ENCODE data around the gene PABPN1L.

Gene PABPN1L

DNA sequence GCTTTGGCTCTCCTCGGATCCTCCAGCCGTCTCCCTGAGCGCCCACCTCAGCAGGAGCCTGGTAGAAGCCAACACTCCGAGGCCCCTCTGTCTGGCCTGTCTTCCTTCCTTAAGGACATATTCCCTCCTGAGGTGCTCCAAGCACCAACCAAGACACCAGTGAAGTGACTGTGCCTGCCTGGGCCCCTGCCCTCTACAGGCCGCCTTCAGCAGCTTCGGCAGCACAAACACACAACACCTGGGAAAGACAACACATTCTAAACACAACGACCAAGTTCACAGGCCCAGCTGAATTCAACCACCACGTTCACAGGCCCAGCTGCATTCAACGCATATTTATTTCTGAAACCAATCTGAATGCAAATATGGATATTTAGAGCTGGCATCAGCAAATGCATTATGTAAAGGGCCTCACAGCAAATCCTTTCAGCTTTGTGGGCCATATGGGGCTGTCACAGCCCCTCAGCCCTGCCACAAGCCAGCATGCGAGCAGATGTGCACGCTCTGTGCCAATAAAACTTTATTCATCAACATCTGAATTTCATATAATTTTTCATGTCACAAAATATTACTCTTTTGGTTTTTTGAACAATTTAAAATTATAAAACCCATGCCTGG lies 21.9 kb downstream of the PABPN1L start:
- Histone ChIP-seq H3K4me3 (ENCODE audit: low read length in 2 of 2) (no peak overlapping the region), H2AK5ac (ENCODE audit: low read depth, low read length) (no peak overlapping the region)
- no CpG with 5 or more reads among the region's 11 CpGs for WGBS, 2 donors (ENCODE audit: extremely low coverage in 2 of 2, insufficient read length in 2 of 2, insufficient replicate concordance in 1 of 2)

DNA sequence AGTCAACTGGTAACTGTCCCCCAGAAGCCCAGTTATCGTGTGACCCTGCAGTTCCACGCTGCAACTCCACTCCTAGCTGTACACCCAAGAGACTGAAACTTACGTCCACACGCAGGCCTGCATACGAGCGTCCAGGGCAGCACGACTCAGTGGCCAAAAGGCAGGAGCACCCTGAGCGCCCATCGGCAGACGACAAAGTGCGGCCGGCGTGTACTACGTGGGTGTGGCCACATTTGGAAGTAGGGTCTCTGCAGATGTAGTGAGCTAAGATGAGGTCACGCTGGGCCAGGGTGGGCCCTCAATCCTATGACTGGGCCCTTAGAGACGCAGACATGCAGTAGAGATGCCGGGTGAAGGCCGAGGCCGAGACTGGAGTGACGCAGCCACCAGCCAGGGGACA lies 23.2 kb downstream of the PABPN1L start:
- Histone ChIP-seq H3K36me3 (replicated peaks in 1 of 2; ENCODE audit: control insufficient read depth in 2 of 2, insufficient read depth in 2 of 2, low read length in 2 of 2) (peaks cover 0 to 6% of the 10 kb centered on the region in 2 donors), H2BK15ac (ENCODE audit: low read length) (no peak overlapping the region), H3K9me3 (replicated peaks in 1 of 2; ENCODE audit: control insufficient read depth in 2 of 2, insufficient read depth in 1 of 2, low read depth in 1 of 2, low read length in 2 of 2) (no peaks in the 10 kb centered on the region), H2BK5ac (ENCODE audit: low read length) (no peak overlapping the region), H2BK12ac (ENCODE audit: low read length) (no peak overlapping the region), H2AK5ac (ENCODE audit: low read depth, low read length) (peak overlapping the region; percentile 18), H3K4ac (ENCODE audit: low read length) (no peak overlapping the region), H3K14ac (ENCODE audit: low read length) (peak overlapping the region; percentile 71), H2AFZ (ENCODE audit: low read length) (no peak overlapping the region), H2BK120ac (ENCODE audit: low read depth, low read length) (no peak overlapping the region), H4K91ac (ENCODE audit: low read depth, low read length, poor library complexity) (no peak overlapping the region), H3K27me3 (ENCODE audit: control insufficient read depth in 3 of 3, insufficient read depth in 3 of 3, low read depth in 1 of 3, low read length in 3 of 3) (no peaks in the 10 kb centered on the region), H3K4me3 (ENCODE audit: low read length in 2 of 2) (no peak overlapping the region), H3K4me1 (ENCODE audit: control insufficient read depth in 2 of 2, insufficient read depth in 1 of 2, low read depth in 1 of 2, low read length in 2 of 2) (no peaks in the 10 kb centered on the region), H3K79me1 (ENCODE audit: low read depth, low read length) (peaks cover 6% of the 10 kb centered on the region), H3K4me2 (ENCODE audit: insufficient read depth, low read length, poor library complexity, severe bottlenecking) (no peak overlapping the region), H3K27ac (replicated peaks; ENCODE audit: low read length) (no peak overlapping the region), H3K18ac (ENCODE audit: low read length) (no peak overlapping the region), H3K23ac (ENCODE audit: low read depth, low read length, poor library complexity) (no peak overlapping the region), H4K8ac (ENCODE audit: low read depth, low read length) (peak overlapping the region; percentile 65), H3K9ac (ENCODE audit: low read depth, low read length, poor library complexity) (no peak overlapping the region)
- DNase-seq (ENCODE audit: low spot score), result no peak
- WGBS, 2 donors (ENCODE audit: extremely low coverage in 2 of 2, insufficient read length in 2 of 2, insufficient replicate concordance in 1 of 2), result no CpG with 5 or more reads among the region's 20 CpGs

More for the DNA sequence above, 21.9 kb downstream of the PABPN1L start:
- Histone ChIP-seq H4K91ac (ENCODE audit: low read depth, low read length, poor library complexity) (no peak overlapping the region), H2BK120ac (ENCODE audit: low read depth, low read length) (no peak overlapping the region), H3K27ac (replicated peaks; ENCODE audit: low read length) (no peak overlapping the region), H3K79me1 (ENCODE audit: low read depth, low read length) (peaks cover 4% of the 10 kb centered on the region), H3K4me2 (ENCODE audit: insufficient read depth, low read length, poor library complexity, severe bottlenecking) (no peak overlapping the region), H3K23ac (ENCODE audit: low read depth, low read length, poor library complexity) (no peak overlapping the region), H3K18ac (ENCODE audit: low read length) (no peak overlapping the region), H2BK5ac (ENCODE audit: low read length) (peak overlapping the region; percentile 29), H3K36me3 (replicated peaks in 1 of 2; ENCODE audit: control insufficient read depth in 2 of 2, insufficient read depth in 2 of 2, low read length in 2 of 2) (peaks cover 0 to 4% of the 10 kb centered on the region in 2 donors), H3K4me1 (ENCODE audit: control insufficient read depth in 2 of 2, insufficient read depth in 1 of 2, low read depth in 1 of 2, low read length in 2 of 2) (no peaks in the 10 kb centered on the region), H2BK15ac (ENCODE audit: low read length) (no peak overlapping the region), H3K4ac (ENCODE audit: low read length) (no peak overlapping the region), H3K14ac (ENCODE audit: low read length) (no peak overlapping the region), H4K8ac (ENCODE audit: low read depth, low read length) (peak overlapping the region; percentile 65), H2BK12ac (ENCODE audit: low read length) (no peak overlapping the region), H3K27me3 (ENCODE audit: control insufficient read depth in 3 of 3, insufficient read depth in 3 of 3, low read depth in 1 of 3, low read length in 3 of 3) (no peaks in the 10 kb centered on the region), H3K9ac (ENCODE audit: low read depth, low read length, poor library complexity) (no peak overlapping the region), H3K9me3 (replicated peaks in 1 of 2; ENCODE audit: control insufficient read depth in 2 of 2, insufficient read depth in 1 of 2, low read depth in 1 of 2, low read length in 2 of 2) (no peaks in the 10 kb centered on the region), H2AFZ (ENCODE audit: low read length) (no peak overlapping the region)
- no peak for DNase-seq (ENCODE audit: low spot score)

DNA sequence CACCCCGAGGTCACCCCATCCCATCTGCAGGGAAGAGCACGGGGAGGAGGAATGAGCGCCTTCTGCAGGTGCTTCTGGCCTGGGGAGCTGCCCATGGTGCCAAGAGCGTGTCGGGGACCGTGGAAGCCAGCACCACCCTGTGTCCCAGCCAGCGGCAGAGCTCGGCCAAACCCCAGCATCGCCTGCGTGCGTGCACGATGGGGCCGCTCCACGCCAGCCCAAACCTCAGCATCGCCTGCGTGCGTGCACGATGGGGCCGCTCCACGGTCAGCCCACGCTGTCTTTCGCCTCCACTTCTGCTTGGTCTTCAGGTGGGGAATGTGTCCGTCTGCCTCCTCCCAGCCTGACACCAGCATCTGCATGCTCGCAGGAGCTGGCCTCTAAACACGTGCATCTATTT lies 23.7 kb downstream of the PABPN1L start:
- H2BK15ac ChIP-seq (ENCODE audit: low read length), result no peak overlapping the region
- no peaks in the 10 kb centered on the region for H3K27me3 ChIP-seq (ENCODE audit: control insufficient read depth in 3 of 3, insufficient read depth in 3 of 3, low read depth in 1 of 3, low read length in 3 of 3)
- H3K4ac ChIP-seq (ENCODE audit: low read length), result no peak overlapping the region
- no peak overlapping the region for H4K8ac ChIP-seq (ENCODE audit: low read depth, low read length)
- peaks cover 0 to 4% of the 10 kb centered on the region in 2 donors for H3K36me3 ChIP-seq (replicated peaks in 1 of 2; ENCODE audit: control insufficient read depth in 2 of 2, insufficient read depth in 2 of 2, low read length in 2 of 2)
- no peak overlapping the region for H2AK5ac ChIP-seq (ENCODE audit: low read depth, low read length)
- peak overlapping the region; percentile 22 for H2BK12ac ChIP-seq (ENCODE audit: low read length)
- no peak overlapping the region for H3K27ac ChIP-seq (replicated peaks; ENCODE audit: low read length)
- H4K91ac ChIP-seq (ENCODE audit: low read depth, low read length, poor library complexity), result no peak overlapping the region
- peak overlapping the region; percentile 38 for H3K14ac ChIP-seq (ENCODE audit: low read length)
- no peaks in the 10 kb centered on the region for H3K4me1 ChIP-seq (ENCODE audit: control insufficient read depth in 2 of 2, insufficient read depth in 1 of 2, low read depth in 1 of 2, low read length in 2 of 2)
- WGBS, 2 donors (ENCODE audit: extremely low coverage in 2 of 2, insufficient read length in 2 of 2, insufficient replicate concordance in 1 of 2), result no CpG with 5 or more reads among the region's 25 CpGs
- H3K4me3 ChIP-seq (ENCODE audit: low read length in 2 of 2), result no peak overlapping the region
- H2BK5ac ChIP-seq (ENCODE audit: low read length), result no peak overlapping the region
- no peak overlapping the region for H3K4me2 ChIP-seq (ENCODE audit: insufficient read depth, low read length, poor library complexity, severe bottlenecking)
- no peaks in the 10 kb centered on the region for H3K9me3 ChIP-seq (replicated peaks in 1 of 2; ENCODE audit: control insufficient read depth in 2 of 2, insufficient read depth in 1 of 2, low read depth in 1 of 2, low read length in 2 of 2)
- H3K79me1 ChIP-seq (ENCODE audit: low read depth, low read length), result peaks cover 6% of the 10 kb centered on the region
- no peak overlapping the region for H2BK120ac ChIP-seq (ENCODE audit: low read depth, low read length)
- no peak overlapping the region for H3K18ac ChIP-seq (ENCODE audit: low read length)
- H2AFZ ChIP-seq (ENCODE audit: low read length), result no peak overlapping the region
- no peak for DNase-seq (ENCODE audit: low spot score)
- peak overlapping the region; percentile 60 for H3K9ac ChIP-seq (ENCODE audit: low read depth, low read length, poor library complexity)
- no peak overlapping the region for H3K23ac ChIP-seq (ENCODE audit: low read depth, low read length, poor library complexity)

DNA sequence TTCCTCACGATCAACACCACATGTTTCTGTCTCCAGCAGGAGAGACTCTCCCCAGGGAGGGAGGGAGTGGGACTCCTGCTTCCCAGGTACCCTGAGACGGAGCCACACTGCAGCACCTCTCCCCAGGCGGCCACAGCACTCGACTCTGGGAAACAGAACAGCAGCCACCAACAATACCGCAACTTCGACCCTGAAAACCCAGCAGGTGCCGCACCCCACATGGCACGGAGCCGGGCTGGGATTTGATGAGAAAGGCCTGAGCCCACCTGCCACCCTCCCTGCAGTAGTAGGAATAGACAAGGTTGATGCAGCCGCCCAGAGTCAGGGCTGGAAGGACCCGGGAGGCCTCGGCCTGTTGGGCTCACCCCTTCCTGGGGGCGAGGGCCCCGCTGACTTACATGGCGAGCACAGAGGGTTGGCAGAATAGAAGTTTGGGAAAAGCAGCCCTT lies 24.1 kb downstream of the PABPN1L start:
- H2BK5ac ChIP-seq (ENCODE audit: low read length), result no peak overlapping the region
- H2BK12ac ChIP-seq (ENCODE audit: low read length), result no peak overlapping the region
- H3K27me3 ChIP-seq (ENCODE audit: control insufficient read depth in 3 of 3, insufficient read depth in 3 of 3, low read depth in 1 of 3, low read length in 3 of 3), result no peaks in the 10 kb centered on the region
- no peak overlapping the region for H3K4me2 ChIP-seq (ENCODE audit: insufficient read depth, low read length, poor library complexity, severe bottlenecking)
- no peak overlapping the region for H3K4me3 ChIP-seq (ENCODE audit: low read length in 2 of 2)
- H3K14ac ChIP-seq (ENCODE audit: low read length), result no peak overlapping the region
- no peaks in the 10 kb centered on the region for H3K4me1 ChIP-seq (ENCODE audit: control insufficient read depth in 2 of 2, insufficient read depth in 1 of 2, low read depth in 1 of 2, low read length in 2 of 2)
- H2AK5ac ChIP-seq (ENCODE audit: low read depth, low read length), result no peak overlapping the region
- H3K4ac ChIP-seq (ENCODE audit: low read length), result no peak overlapping the region
- H3K23ac ChIP-seq (ENCODE audit: low read depth, low read length, poor library complexity), result no peak overlapping the region
- H2BK15ac ChIP-seq (ENCODE audit: low read length), result no peak overlapping the region
- no peak for DNase-seq (ENCODE audit: low spot score)
- H4K91ac ChIP-seq (ENCODE audit: low read depth, low read length, poor library complexity), result no peak overlapping the region
- no peak overlapping the region for H3K9ac ChIP-seq (ENCODE audit: low read depth, low read length, poor library complexity)
- no peak overlapping the region for H2BK120ac ChIP-seq (ENCODE audit: low read depth, low read length)
- H2AFZ ChIP-seq (ENCODE audit: low read length), result no peak overlapping the region
- H3K36me3 ChIP-seq (replicated peaks in 1 of 2; ENCODE audit: control insufficient read depth in 2 of 2, insufficient read depth in 2 of 2, low read length in 2 of 2), result peaks cover 0 to 2% of the 10 kb centered on the region in 2 donors
- H3K18ac ChIP-seq (ENCODE audit: low read length), result no peak overlapping the region
- H4K8ac ChIP-seq (ENCODE audit: low read depth, low read length), result no peak overlapping the region
- no peak overlapping the region for H3K27ac ChIP-seq (replicated peaks; ENCODE audit: low read length)
- WGBS, 2 donors (ENCODE audit: extremely low coverage in 2 of 2, insufficient read length in 2 of 2, insufficient replicate concordance in 1 of 2), result no CpG with 5 or more reads among the region's 15 CpGs
- H3K79me1 ChIP-seq (ENCODE audit: low read depth, low read length), result peaks cover 7% of the 10 kb centered on the region
- H3K9me3 ChIP-seq (replicated peaks in 1 of 2; ENCODE audit: control insufficient read depth in 2 of 2, insufficient read depth in 1 of 2, low read depth in 1 of 2, low read length in 2 of 2), result no peaks in the 10 kb centered on the region
